Stimulated activated CD4-positive, alpha-beta T cell treated with anti-CD3 and anti-CD28 coated beads, TNF-alpha, amount 100 ng/mL, for 4 hours (primary cell): ENCODE data around the gene TENM3.
"Not testable (repeated sequence)": the region's sequence is repeated elsewhere in the genome, so short reads cannot be mapped to it uniquely, and the experiment has no call there.

Experiments used
- DNase-seq, 3 experiments: peaks; one replicate each; pipeline ENCODE4 v3.0.0-alpha.2; 2020; ENCODE audit warnings: low read depth in 3 of 3

Gene TENM3

DNA sequence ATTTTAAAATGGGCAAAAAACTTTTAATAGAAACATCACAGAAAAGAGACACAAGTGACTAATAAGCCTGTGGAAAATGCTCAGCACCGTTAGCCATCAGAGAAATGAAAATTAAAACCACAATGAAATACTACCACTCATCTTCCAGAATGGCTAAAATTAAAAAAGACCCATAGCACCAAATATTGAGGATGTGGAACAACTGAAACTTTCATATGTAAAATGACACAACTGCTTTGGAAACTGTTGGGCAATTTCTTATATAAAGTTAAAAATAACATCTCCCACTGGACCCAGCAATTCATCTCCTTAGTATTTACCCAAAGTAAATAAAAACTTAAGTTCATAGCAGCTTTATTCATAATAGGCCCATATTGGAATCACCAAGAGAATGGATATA lies 94.2 kb downstream of the TENM3 start:
- DNase-seq, result no peak

DNA sequence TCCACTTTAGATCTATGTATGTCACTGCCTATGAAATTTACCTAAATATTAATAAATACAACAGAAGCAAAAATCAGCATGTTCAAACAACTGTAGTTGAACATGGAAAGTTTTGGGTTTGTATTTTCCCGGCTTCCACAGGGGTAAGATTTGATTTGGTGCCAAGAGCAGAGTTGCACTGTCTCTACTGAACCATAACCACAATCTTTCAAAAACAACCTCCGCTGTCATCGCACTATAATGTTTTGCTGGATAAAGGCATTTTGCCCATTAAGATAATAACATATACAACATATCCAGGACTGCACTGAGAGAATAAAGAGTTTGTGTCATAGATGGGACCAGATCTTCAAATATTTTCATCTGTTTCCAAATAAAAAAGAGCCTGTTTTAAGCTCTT lies 94.9 kb downstream of the TENM3 start:
- no peak for DNase-seq

DNA sequence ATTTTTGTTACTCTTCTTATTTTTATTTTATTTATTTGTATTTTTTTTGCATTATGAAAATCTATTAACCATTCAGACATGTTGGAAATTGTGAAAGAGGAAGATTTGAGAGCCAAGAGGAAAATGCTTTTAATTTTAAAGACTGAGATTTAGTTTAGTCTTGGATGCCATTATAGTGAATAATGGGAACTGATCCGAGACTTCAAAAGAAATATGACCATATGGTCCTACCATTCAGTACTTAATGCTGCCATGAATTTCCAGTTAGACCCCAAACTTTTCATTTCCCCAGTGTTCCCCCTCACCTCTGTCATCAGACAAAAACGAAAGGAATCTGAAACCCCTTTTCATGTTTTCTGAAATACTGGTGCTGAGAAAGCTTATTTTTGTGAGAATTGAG lies 95.5 kb downstream of the TENM3 start:
- no peak for DNase-seq

DNA sequence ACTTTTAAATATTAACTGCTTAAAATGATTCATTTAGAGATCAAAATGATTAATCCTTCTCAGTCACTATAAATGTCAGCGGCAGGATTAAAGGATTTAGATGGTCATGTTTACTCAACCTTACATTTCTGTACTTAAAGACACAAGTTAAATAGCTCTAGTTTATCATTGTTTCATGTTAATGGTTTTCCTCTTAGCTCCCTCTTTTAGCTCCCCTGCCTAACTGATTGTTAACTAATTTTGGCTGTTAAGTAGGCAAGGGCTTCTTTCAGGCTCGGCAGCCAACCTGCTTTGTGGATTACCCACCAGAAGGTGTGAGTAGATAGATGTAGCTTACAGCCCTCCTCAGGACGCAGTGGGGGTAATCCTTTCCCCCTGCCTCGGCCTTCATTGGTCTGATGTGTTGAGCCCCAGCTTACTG lies 96.0 kb downstream of the TENM3 start:
- DNase-seq, result no peak

DNA sequence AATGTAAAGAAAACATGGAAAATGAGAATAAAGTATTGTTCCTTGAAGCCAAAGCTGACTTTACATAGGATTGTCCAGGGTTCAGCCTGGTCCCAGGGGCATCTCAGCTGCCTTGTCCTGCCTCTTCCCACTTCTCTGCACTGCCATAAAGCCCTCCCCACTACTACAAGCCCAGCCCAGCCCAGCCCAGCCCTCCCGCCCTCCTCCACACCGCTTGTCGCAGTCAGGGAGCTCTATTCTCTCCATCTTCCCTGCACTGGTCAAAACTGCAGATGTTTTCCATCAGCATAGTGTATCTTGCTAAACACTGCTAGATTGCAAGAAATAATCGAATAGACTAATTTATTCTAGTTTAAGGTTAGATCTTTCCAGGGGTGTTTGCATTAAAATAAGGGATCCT lies 100.3 kb downstream of the TENM3 start:
- DNase-seq, result no peak

DNA sequence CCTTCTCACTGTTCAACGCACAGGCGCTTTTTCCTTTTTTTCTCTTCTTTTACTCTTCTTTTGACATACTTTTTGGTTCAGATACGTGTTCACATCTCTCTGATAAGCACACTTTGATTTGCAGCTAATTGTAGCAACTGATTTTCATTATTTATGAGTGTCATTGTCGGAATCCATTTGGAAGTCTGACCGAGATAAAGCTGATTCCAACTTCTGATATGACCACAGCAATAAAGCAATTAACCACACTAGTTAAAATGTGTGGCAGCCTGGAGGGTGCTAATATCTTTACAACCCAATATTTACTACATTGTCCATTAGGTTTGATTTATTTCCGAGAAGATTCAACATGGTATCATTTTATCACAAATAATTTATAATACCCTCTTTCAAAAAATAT lies 101.8 kb downstream of the TENM3 start:
- no peak for DNase-seq

DNA sequence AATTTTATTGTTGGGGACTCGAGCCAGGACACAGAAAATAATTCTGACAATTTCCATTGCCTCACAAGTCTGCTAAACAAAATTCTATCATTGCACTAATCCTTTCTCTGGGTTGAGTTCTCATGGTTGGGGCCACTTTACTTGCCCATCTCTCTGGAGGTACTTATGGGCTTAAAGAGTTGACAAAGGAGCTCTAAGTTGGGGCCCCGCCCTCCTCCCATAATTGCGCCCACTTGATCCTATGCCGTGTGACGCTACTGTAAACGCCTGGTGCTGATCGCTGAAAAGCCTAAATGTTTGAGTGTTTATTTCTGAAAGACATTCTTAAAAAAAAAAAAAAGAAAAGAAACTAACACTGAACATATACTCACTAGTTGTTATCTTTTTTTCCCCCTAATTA lies 103.0 kb downstream of the TENM3 start:
- no peak for DNase-seq

DNA sequence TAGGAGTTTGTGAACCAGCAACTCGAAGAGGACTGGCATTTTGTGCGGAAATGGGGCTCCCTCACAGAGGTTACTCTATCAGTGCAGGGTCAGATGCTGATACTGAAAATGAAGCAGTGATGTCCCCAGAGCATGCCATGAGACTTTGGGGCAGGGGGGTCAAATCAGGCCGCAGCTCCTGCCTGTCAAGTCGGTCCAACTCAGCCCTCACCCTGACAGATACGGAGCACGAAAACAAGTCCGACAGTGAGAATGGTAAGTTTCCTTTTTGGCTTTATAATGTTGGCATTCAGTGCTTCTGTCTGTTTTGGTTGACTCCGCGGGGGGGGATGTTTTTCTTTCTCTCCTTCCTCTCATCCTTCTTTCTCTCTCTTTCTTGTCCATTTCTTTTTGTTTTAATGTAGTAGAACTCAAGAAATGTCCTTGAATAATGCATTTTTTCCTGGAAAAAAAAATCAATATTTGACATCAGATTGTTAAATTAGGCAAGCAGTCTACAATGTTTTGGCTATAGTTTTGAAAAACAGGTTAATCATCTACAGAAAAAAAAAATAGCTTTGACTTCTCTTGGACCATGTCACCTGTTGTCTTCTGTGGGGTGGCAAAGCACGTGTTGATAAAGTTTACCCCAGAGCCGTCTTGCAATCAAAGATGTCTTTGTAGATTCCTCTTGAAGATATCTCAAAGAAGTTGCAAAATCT lies 103.6 kb downstream of the TENM3 start:
- no peak for DNase-seq

DNA sequence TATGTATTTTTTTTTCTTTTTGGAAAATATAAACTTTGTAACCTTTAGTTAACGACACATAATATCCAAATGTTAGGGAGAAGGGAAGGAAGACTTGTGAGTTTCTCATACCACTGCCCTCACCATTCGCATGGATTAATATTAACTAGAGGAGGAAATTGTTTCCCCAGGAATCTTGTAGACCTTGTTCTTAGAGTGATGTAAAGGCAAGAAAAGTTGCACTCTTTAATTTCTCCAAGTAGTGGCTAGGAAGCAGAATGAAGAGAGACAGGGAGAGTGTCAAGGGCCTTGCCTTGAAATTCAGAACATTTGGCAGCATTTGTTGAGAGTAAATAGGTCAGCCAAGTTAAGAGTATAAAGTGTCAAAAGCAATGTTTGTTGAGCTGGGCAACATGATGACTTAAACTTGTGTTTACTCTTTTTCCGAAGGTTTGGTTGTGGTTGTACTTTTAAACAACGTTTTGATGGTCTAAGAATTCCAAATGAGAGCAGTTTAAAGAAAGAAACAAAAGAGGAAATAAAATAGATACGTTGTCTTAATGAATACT lies 105.7 kb downstream of the TENM3 start:
- DNase-seq, result no peak

DNA sequence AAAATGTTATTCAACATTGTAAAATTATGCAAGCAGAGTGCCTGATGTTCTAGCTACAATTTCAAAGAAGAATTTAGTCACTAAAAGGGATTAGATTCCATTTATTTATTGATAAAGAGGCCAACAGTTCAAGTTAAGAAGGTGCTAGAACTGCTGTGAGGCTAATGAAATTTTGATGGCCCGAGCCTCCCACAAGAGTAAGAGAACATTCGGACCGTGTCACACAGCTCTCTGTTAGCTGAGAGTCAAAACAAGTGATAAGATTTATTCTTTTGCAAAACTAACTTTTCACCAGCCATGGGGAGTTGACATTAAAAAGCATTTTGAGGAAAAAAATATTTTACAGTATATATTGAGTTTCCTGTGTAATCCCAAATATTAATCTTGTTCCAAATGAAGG lies 106.8 kb downstream of the TENM3 start:
- no peak for DNase-seq

DNA sequence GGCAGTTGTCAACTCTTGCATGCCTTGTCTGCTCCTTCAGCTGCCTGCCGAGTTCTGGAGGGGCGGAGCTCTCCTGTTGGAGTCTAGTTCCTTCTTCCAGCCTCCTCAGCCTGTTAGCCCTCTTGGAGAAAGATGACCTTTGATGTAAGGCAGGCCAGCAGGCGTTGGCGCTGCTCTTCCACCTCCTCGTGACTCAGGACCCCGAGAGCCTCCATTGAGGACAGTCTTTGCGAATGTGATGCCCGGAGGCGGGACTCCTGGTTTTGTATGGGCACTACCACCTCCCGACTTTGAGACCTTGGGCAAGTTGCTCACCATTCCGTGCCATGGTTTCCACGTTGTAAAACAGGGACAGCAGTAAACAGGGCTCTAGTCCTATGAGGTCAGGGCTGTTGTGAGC lies 108.3 kb downstream of the TENM3 start:
- DNase-seq, result no peak

DNA sequence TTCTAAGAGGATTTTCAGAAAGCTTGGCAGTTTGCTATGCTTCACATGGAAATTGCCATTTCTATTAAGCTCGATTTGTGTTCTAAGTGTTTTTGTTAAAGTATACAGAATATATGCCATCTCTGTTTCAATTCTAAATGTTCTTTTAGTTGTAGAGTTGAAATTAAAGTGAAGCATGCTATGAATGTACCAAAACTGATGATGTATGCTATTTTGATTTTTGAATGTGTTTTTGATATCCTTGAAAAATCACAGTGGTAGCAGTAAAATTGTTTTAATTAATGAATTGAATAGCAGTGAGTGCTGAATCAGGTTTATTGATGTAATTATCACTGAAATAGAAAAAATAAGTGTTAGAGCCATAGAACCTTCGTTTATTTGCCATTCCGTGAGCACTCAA lies 110.9 kb downstream of the TENM3 start:
- DNase-seq, result no peak

DNA sequence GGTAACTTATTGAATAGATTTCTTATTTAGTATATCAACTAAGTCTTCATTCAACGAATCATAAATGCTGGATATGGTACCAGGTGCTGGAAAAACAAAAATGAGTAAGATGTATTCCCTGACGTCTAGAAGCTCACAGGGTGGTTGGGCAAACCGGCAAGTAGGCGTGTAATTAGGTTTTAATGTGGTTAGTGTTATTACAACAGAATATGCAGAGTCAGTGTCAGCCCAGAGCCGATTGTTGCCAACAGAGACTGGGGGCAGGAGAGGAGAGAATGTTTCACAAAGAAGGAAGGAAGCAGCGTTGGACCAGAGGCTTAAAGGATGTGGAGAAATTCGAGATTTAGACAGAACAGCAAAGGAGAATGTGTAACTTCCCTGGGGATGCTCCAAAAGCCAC lies 111.7 kb downstream of the TENM3 start:
- DNase-seq, result no peak

DNA sequence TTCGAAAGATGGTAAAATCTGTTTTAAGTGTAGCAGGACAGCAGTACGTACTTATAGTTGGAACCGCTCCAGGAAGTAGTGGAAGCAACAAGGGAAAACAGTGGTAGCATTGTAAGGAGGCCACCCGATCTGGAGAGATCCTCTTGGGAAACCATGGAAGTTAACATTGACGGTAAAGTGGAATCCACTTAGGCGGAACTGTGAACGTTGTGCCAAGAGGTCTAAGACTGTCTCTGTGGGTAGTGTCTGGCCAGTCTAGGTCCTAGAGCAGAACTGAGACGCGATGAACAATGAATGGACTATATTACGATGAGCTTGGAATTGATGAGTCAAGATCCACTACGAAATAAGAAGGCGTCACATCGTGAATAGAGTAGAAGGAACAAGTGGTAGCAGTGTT lies 124.0 kb downstream of the TENM3 start:
- no peak for DNase-seq

DNA sequence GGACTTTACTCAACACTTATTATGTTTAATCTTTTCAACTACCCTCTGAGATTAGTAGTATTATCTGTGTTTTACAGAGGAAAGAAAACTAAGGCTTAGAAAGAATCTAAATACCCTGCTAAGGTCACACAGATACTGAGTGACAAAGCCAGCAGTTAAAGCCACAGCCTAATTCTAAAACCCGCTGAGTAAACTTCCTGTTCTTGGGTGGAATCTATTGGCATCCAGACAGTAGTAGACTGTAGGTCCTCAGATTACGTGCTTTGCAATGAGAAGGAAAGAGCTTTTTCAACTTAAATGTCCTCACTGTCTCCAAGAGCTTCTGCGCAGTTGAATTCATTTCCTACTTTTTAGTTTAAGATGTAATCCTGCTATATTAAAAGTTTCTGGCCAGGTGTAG lies 126.0 kb downstream of the TENM3 start:
- no peak for DNase-seq

DNA sequence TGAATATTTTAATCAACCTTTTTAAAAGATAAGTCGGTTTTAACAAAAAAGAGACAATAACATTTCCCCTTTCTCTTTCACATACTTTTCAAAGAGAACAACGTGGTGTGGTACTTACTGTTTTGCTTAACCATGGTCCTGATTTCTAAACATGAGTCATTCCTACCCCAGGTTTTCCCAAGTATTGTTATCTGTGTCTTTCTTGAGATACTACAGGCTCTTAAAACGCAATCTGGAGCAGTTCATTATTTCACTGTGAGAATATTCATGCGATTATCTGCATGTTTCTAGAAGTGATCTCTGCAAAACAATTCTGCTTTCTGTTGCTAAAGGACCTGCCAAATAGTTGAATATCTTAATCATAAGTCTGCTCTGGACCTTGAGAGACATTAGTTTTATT lies 127.3 kb downstream of the TENM3 start:
- DNase-seq, result no peak

DNA sequence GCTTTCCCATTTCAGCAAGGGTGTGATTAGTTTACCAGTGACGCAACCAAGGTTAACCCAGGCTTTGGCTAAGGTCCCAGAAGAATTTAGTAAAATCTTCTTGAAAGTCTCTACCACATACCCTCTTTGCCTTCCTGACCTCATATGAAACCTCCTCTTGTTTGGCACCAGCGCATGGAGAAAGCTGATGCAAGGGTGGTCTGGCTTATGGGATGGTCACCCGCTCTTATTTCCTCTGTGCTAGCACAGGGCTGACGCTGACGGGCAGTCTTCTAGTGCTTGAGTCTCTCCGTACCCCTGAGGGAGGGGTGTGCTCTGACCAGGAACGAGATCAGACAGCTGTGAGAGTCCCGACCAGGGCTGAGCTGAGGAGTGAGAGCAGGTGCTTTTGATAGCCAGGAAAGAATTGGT lies 137.6 kb downstream of the TENM3 start:
- no peak for DNase-seq

DNA sequence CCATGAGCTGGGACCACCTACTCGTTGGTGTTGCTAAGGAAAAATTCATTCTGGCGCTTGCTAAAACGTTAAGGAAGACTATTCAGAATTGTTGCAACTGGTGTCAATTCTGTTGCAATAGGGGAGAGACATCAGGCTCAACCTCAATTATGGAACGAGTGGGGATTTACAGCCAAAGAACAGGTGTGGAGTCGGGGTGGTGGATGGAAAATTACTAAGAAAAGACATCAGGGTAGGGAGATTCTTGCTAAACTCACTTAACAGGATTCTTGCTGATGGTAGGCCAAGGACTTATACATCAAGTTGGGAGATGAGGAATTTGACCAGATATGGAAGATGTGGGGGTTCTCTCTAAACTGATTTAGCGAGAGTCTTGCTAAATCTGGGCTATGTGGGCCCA lies 139.7 kb downstream of the TENM3 start:
- no peak for DNase-seq

DNA sequence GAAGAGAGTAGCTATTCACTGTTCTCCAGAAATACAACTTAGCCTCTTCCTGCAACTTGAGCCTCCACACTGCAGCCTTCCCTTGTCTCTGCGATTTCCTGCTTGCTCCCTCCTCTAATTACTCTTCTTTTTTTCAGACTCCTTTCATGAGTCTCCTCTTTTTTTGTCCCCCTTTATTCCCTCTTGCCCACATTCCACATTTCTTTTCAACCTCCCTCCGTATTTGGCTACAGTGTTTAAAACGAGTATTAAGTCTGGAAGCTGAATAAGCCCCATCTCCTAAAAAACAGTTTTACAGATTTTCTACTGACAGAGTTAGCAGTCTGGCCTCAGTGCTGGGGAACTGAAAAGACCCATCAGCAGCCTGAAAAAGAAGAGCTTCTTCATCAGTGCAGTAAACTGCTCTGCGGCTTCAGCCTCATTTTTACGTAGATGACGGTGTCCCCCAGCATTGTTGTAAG lies 141.5 kb downstream of the TENM3 start:
- no peak for DNase-seq

DNA sequence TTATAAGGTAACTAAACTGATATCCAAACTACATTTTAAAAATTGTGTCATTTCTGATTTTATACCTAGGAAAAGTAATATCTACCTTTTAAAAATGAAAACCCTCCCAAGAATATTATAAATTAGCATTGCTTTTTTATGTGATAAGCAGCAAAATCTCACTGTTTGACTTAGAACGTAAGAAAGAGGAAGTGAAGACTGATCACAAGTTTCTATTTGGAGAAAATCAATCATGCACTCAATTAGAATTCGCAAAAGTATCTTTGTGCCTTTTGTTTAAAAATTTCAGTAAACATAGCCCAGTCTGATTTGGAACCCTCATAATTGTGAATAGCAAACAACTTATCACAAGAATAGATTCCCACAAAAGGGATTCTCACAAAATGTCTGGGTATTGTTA lies 142.7 kb downstream of the TENM3 start:
- no peak for DNase-seq

DNA sequence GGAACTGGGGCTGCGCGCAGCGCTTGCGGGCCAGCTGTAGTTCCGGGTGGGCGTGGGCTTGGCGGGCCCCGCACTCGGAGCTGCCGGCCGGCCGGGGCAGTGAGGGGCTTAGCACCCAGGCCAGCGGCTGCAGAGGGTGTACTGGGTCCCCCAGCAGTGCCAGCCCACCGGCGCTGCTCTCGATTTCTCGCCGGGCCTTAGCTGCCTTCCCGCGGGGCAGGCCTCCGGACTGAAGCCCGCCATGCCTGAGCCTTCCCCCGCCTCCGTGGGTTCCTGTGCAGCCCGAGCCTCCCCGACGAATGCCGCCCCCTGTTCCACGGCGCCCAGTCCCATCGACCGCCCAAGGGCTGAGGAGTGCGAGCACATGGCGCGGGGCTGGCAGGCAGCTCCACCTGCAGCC lies 143.4 kb downstream of the TENM3 start:
- DNase-seq, result not testable (repeated sequence)

DNA sequence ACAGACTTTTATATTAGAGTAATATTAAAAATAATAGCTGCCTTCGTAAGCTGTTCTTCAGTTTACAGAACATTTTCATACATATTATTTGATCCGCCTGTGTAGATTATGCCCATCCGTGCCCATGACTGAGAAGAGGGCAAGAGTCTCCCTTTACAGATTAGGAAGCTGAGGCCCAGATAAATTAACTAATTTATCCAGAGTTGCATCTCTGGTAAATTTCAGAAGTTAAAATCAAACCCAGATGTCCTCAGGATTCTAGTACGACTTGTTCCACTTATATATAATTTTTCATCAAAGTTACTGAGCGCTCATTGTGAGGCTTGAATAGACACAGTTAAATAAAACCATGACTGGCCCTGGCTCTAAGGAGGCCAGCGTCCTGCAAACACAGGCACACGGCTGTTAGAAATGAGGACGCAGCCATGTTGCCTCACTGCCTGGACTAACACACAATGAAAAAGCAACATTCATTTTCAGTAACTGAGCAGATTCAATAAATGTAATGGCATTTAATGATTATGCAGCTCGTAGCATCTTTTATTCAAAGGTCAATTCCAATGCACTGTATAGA lies 148.0 kb downstream of the TENM3 start:
- no peak for DNase-seq

DNA sequence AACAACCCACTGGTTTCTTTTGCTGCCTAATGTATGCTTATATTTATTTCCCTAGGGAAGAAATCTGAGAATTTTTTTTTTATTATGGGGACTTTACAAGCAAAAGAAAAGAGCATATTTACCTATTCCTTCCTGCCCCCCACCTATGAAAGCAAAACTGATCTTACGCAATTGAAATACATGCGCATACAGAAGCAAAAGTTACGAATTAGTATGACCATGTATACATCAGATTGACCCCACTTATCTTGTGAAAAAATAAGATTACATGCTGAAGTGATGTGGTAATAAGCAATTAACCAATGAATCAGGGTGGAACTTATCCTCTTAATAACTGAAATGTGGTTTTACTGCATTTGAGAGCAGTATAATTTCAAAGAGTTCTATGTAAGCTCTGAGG lies 151.0 kb downstream of the TENM3 start:
- DNase-seq, result no peak

DNA sequence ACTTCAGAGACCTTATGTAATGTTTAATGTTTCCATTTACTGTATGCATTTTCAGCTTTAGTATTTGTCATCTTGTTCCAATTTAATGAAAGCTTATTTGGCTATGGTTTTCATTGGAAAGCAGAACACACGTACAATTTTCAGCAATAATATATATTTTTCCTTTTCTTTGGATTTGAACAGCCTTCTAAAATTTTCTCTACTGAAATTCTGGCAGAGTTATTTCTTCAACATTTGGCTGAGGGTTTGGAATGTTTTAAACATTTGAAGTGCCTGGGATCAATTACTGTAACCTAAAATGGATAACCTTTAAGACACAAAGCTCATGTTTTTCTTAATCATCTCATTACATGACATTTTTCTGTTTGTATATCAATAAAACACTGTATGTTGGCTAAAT lies 156.9 kb downstream of the TENM3 start:
- DNase-seq, result no peak
